SU-DHL-6 (cell line): ENCODE measurements around the gene NREP.

Experiments used
- H2AFZ ChIP-seq: fragments of 200-600 bp; sonication (generic); 2 replicates; pipeline ENCODE4 v1.6.1; 2014; ENCODE audit warnings: low read depth, mild to moderate bottlenecking, moderate library complexity, mixed read lengths, antibody characterized with exemption, low read length; ENCODE audit not compliant: severe bottlenecking
- H3F3A ChIP-seq: fragments of 200-600 bp; shearing (Covaris generic); 2 replicates; pipeline ENCODE4 v1.6.0; 2016; ENCODE audit warnings: antibody characterized with exemption, mild to moderate bottlenecking; ENCODE audit not compliant: insufficient read depth
- H3K27ac ChIP-seq: fragments of 200-600 bp; sonication (generic); 2 replicates; pipeline ENCODE4 v1.5.1; 2016; ENCODE audit warnings: low read depth, mild to moderate bottlenecking, low read length, moderate library complexity, mixed read lengths
- H3K27me3 ChIP-seq: fragments of 200-600 bp; sonication (generic), shearing (Covaris generic); 2 replicates; pipeline ENCODE4 v1.6.0; 2014; ENCODE audit warnings: mild to moderate bottlenecking, low read length
- H3K36me3 ChIP-seq: fragments of 200-600 bp; sonication (generic); 2 replicates; pipeline ENCODE4 v1.6.1; 2014; ENCODE audit warnings: mild to moderate bottlenecking, low read length, mixed read lengths
- H3K4me2 ChIP-seq: fragments of 300-600, 200-600 bp; shearing (Covaris generic), sonication (generic); 2 replicates; pipeline ENCODE4 v1.6.0; 2014; ENCODE audit warnings: low read length, low read depth, mild to moderate bottlenecking; ENCODE audit not compliant: poor library complexity, severe bottlenecking
- H3K4me3 ChIP-seq: fragments of 200-600 bp; sonication (generic); 2 replicates; pipeline ENCODE4 v1.5.1; 2014; ENCODE audit warnings: antibody characterized with exemption, low read length, mild to moderate bottlenecking, mixed read lengths; ENCODE audit not compliant: insufficient read depth, poor library complexity, severe bottlenecking
- H3K79me2 ChIP-seq: fragments of 200-600 bp; sonication (generic); 2 replicates; pipeline ENCODE4 v1.6.1; 2014; ENCODE audit warnings: mild to moderate bottlenecking, low read length, moderate library complexity; ENCODE audit not compliant: insufficient read depth
- H3K9ac ChIP-seq: fragments of 200-600 bp; sonication (generic); 2 replicates; pipeline ENCODE4 v1.7.0; 2014; ENCODE audit warnings: mild to moderate bottlenecking, low read length
- H3K9me2 ChIP-seq: fragments of 200-600 bp; sonication (generic); replicated peaks from 2 replicates; pipeline ENCODE4 v1.6.1; 2014; ENCODE audit warnings: low read length; ENCODE audit not compliant: insufficient read depth
- H3K9me3 ChIP-seq: fragments of 200-600 bp; sonication (generic); 2 replicates; pipeline ENCODE4 v1.6.1; 2014; ENCODE audit warnings: low read length, mixed read lengths; ENCODE audit not compliant: insufficient read depth
- H4K20me1 ChIP-seq: fragments of 200-600 bp; sonication (generic); 2 replicates; pipeline ENCODE4 v1.6.1; 2014; ENCODE audit warnings: low read depth, mild to moderate bottlenecking, antibody characterized with exemption, low read length, moderate library complexity, mixed read lengths
- EZH2phosphoT487 ChIP-seq: fragments of 200-600 bp; sonication (generic), shearing (Covaris generic); conservative IDR thresholded peaks from 2 replicates; pipeline ENCODE4 v1.6.1; 2018; ENCODE audit warnings: mild to moderate bottlenecking, antibody characterized with exemption, low read length, moderate library complexity, mixed read lengths
- TF ChIP-seq, protein P1 (sequence below): fragments of 200-600 bp; sonication (generic); IDR thresholded peaks from one replicate; pipeline ENCODE4 v1.5.1; 2017; ENCODE audit warnings: antibody characterized with exemption, mild to moderate bottlenecking, low read length, moderate library complexity; ENCODE audit not compliant: insufficient read depth, poor library complexity, severe bottlenecking

Gene NREP

DNA sequence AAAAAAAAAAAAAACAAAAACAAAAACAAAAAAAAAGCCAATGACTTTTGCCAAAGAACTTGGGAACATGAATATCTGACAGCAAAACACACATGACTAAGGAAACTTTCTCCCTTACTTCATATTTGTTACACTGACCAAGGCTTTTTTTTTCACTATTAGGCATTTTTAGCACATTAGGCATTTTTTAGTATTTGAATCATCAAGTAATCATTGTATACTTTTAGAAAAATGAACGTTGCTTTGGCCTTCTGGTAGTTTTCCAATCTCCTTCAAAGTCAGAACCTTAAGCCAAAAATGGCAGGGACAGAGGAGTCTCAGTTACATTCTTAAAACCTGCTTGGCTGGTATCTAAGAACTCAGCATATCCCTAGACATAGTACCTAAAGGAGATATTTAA is 19.3 kb downstream of the NREP start:
- no peak overlapping the region for H2AFZ ChIP-seq

DNA sequence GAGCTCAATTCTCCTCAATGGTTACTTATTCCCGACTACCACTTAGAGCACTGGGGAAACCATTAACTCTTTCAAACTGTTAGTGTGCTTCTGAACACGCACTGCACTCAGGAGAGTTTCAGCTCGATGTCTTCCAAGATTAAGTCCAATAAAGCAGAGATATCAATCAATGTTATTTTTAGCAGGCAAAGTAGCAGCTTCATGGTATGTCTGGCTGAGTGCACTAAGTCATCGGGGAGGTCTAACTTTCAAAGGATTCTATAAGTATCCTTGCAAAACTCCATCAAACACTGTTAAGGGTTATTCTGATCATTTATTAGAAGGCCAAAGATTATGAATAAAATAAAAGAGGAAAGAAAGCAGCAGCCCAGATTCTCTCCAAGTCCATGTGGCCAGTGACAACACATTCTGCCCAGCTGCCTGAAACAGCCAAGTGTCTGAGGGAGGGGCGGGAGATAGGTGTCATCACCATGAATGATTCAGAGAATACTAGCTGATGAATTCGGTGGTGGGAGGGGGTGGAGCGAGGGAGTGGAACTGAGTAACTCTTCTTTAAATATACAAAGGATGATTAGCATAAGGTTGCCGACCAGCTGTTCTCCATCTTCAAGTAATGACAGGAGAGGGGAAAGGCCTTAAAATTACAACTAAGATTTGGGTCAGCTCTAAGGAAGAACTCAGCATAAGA is 21.3 kb downstream of the NREP start:
- no peak overlapping the region for H3K4me3 ChIP-seq
- no peaks in the 10 kb centered on the region for H3F3A ChIP-seq
- no peak overlapping the region for H3K9ac ChIP-seq
- H4K20me1 ChIP-seq, result no peaks in the 10 kb centered on the region
- no peak overlapping the region for H3K27ac ChIP-seq
- no peak overlapping the region for H3K4me2 ChIP-seq
- no peak for TF ChIP-seq EZH2phosphoT487
- TF ChIP-seq, protein P1, sequence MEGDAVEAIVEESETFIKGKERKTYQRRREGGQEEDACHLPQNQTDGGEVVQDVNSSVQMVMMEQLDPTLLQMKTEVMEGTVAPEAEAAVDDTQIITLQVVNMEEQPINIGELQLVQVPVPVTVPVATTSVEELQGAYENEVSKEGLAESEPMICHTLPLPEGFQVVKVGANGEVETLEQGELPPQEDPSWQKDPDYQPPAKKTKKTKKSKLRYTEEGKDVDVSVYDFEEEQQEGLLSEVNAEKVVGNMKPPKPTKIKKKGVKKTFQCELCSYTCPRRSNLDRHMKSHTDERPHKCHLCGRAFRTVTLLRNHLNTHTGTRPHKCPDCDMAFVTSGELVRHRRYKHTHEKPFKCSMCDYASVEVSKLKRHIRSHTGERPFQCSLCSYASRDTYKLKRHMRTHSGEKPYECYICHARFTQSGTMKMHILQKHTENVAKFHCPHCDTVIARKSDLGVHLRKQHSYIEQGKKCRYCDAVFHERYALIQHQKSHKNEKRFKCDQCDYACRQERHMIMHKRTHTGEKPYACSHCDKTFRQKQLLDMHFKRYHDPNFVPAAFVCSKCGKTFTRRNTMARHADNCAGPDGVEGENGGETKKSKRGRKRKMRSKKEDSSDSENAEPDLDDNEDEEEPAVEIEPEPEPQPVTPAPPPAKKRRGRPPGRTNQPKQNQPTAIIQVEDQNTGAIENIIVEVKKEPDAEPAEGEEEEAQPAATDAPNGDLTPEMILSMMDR, result no peak
- no peaks in the 10 kb centered on the region for H3K9me3 ChIP-seq
- no peak overlapping the region for H2AFZ ChIP-seq
- no peaks in the 10 kb centered on the region for H3K9me2 ChIP-seq
- H3K36me3 ChIP-seq, result no peaks in the 10 kb centered on the region
- H3K27me3 ChIP-seq, result no peaks in the 10 kb centered on the region
- H3K79me2 ChIP-seq, result no peaks in the 10 kb centered on the region

More for the DNA sequence above, 19.3 kb downstream of the NREP start:
- H3K4me3 ChIP-seq, result no peak overlapping the region
- TF ChIP-seq, protein P1, result no peak
- TF ChIP-seq EZH2phosphoT487, result no peak
- no peaks in the 10 kb centered on the region for H3K27me3 ChIP-seq
- H3K36me3 ChIP-seq, result no peaks in the 10 kb centered on the region
- H3K9ac ChIP-seq, result no peak overlapping the region
- H3K79me2 ChIP-seq, result no peaks in the 10 kb centered on the region
- H3K27ac ChIP-seq, result no peak overlapping the region
- no peaks in the 10 kb centered on the region for H3K9me2 ChIP-seq
- H3K4me2 ChIP-seq, result no peak overlapping the region
- no peaks in the 10 kb centered on the region for H3K9me3 ChIP-seq
- no peaks in the 10 kb centered on the region for H4K20me1 ChIP-seq
- H3F3A ChIP-seq, result no peaks in the 10 kb centered on the region

DNA sequence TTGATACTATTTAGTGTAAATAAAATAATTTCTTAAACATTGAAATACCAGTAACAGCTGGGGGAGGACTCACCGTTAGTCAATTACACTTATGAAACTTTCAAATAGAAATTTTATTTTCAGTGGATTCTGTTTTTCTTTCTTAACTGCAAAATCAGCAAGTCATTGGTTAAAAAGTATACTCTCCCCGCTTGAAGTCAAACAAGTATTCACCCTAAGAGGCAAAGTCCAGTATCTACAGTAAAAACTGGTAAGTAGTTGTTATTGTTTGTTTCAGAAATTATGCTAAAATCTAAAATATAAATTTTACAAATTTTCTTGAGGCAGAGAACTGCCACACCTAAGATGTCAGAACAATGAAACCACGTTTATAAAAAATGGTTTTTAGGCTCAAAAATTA is 22.4 kb downstream of the NREP start:
- no peaks in the 10 kb centered on the region for H3K36me3 ChIP-seq
- H2AFZ ChIP-seq, result no peak overlapping the region
- no peaks in the 10 kb centered on the region for H3K9me3 ChIP-seq
- H3K79me2 ChIP-seq, result no peaks in the 10 kb centered on the region
- no peak for TF ChIP-seq EZH2phosphoT487
- TF ChIP-seq, protein P1, result no peak
- no peak overlapping the region for H3K9ac ChIP-seq
- no peak overlapping the region for H3K27ac ChIP-seq
- no peak overlapping the region for H3K4me3 ChIP-seq
- H3K4me2 ChIP-seq, result no peak overlapping the region
- H3K9me2 ChIP-seq, result no peaks in the 10 kb centered on the region
- H3F3A ChIP-seq, result no peaks in the 10 kb centered on the region
- no peaks in the 10 kb centered on the region for H4K20me1 ChIP-seq
- no peaks in the 10 kb centered on the region for H3K27me3 ChIP-seq
